H9 (cell line): ENCODE data around the gene GCLM. TPM values are rescaled to one million over a fixed set of nuclear protein-coding genes. Genes with fewer than 3 reads are reported as not detected.

Experiments used
- DNase-seq: peaks from one replicate; pipeline ENCODE4 v3.0.0-alpha.2; 2017
- H2AFZ ChIP-seq: one replicate; pipeline ENCODE4 v1.6.1; 2013; ENCODE audit warnings: mild to moderate bottlenecking, low read length, control low read depth, moderate library complexity
- H2AK5ac ChIP-seq: 2 replicates; pipeline ENCODE4 v1.6.1; 2013; ENCODE audit warnings: low read length, control low read depth, mixed read lengths; ENCODE audit not compliant: insufficient read length
- H2BK120ac ChIP-seq: one replicate; pipeline ENCODE4 v1.6.1; 2013; ENCODE audit warnings: low read depth, mild to moderate bottlenecking, low read length, control low read depth, inconsistent platforms; ENCODE audit not compliant: poor library complexity, severe bottlenecking
- H2BK12ac ChIP-seq: 2 replicates; pipeline ENCODE4 v1.6.1; 2013; ENCODE audit warnings: low read length, control low read depth, mixed read lengths, low read depth; ENCODE audit not compliant: insufficient read length
- H2BK15ac ChIP-seq: 2 replicates; pipeline ENCODE4 v1.6.1; 2013; ENCODE audit warnings: low read depth, low read length, control low read depth
- H2BK20ac ChIP-seq: one replicate; pipeline ENCODE4 v1.6.1; 2013; ENCODE audit warnings: low read depth, mild to moderate bottlenecking, low read length, control low read depth, inconsistent platforms; ENCODE audit not compliant: poor library complexity, severe bottlenecking
- H2BK5ac ChIP-seq: 2 replicates; pipeline ENCODE4 v1.6.1; 2013; ENCODE audit warnings: low read length, control low read depth, mixed read lengths; ENCODE audit not compliant: insufficient read length
- H3K14ac ChIP-seq: 2 replicates; pipeline ENCODE4 v1.6.1; 2013; ENCODE audit warnings: low read length, control low read depth; ENCODE audit not compliant: insufficient read depth
- H3K18ac ChIP-seq: 2 replicates; pipeline ENCODE4 v1.6.1; 2013; ENCODE audit warnings: low read depth, mild to moderate bottlenecking, mixed read lengths, low read length, control low read depth; ENCODE audit not compliant: insufficient read length
- H3K23ac ChIP-seq: 2 replicates; pipeline ENCODE4 v1.6.1; 2013; ENCODE audit warnings: low read length, control low read depth, mixed read lengths, low read depth; ENCODE audit not compliant: insufficient read length
- H3K23me2 ChIP-seq: 2 replicates; pipeline ENCODE4 v1.6.1; 2013; ENCODE audit warnings: low read depth, mild to moderate bottlenecking, mixed read lengths, low read length, control low read depth; ENCODE audit not compliant: insufficient read length, poor library complexity, severe bottlenecking
- H3K27ac ChIP-seq: 2 replicates; pipeline ENCODE4 v1.5.1; 2013; ENCODE audit warnings: low read length, control low read depth, mixed read lengths, low read depth; ENCODE audit not compliant: insufficient read length
- H3K27me3 ChIP-seq: 2 replicates; pipeline ENCODE4 v1.6.1; 2013; ENCODE audit warnings: low read length, control low read depth, inconsistent platforms; ENCODE audit not compliant: insufficient read depth
- H3K4ac ChIP-seq: 2 replicates; pipeline ENCODE4 v1.6.1; 2013; ENCODE audit warnings: low read depth, mild to moderate bottlenecking, control low read depth, inconsistent platforms, low read length, moderate library complexity
- H3K4me1 ChIP-seq: 2 replicates; pipeline ENCODE4 v1.6.1; 2013; ENCODE audit warnings: low read length, control low read depth, inconsistent platforms; ENCODE audit not compliant: insufficient read depth
- H3K4me2 ChIP-seq: 2 replicates; pipeline ENCODE4 v1.6.1; 2013; ENCODE audit warnings: low read length, control low read depth, mixed read lengths; ENCODE audit not compliant: insufficient read length, insufficient read depth
- H3K56ac ChIP-seq: 2 replicates; pipeline ENCODE4 v1.6.1; 2013; ENCODE audit warnings: low read depth, mild to moderate bottlenecking, mixed read lengths, low read length, control low read depth; ENCODE audit not compliant: insufficient read length
- H3K79me1 ChIP-seq: 2 replicates; pipeline ENCODE4 v1.6.1; 2013; ENCODE audit warnings: low read depth, mild to moderate bottlenecking, moderate library complexity, low read length, control low read depth, inconsistent platforms; ENCODE audit not compliant: insufficient read depth, poor library complexity, severe bottlenecking
- H3K79me2 ChIP-seq: 2 replicates; pipeline ENCODE4 v1.6.1; 2013; ENCODE audit warnings: low read length, control low read depth, inconsistent platforms; ENCODE audit not compliant: insufficient read depth
- H3K9ac ChIP-seq: 2 replicates; pipeline ENCODE4 v1.6.1; 2013; ENCODE audit warnings: low read length, control low read depth, mixed read lengths; ENCODE audit not compliant: insufficient read length; ENCODE audit errors: extremely low read depth
- H3K9me3 ChIP-seq: one replicate; pipeline ENCODE4 v1.6.1; 2013; ENCODE audit warnings: low read depth, low read length, inconsistent platforms; ENCODE audit not compliant: control insufficient read depth
- H3T11ph ChIP-seq: one replicate; pipeline ENCODE4 v1.6.1; 2013; ENCODE audit warnings: mild to moderate bottlenecking, low read length, control low read depth, inconsistent platforms
- H4K20me1 ChIP-seq: one replicate; pipeline ENCODE4 v1.6.1; 2013; ENCODE audit not compliant: control insufficient read depth, insufficient read length, insufficient read depth
- H4K5ac ChIP-seq: 2 replicates; pipeline ENCODE4 v1.6.1; 2013; ENCODE audit warnings: low read depth, mild to moderate bottlenecking, mixed read lengths, low read length, control low read depth; ENCODE audit not compliant: insufficient read length
- H4K8ac ChIP-seq: replicated peaks from 2 replicates; pipeline ENCODE4 v1.6.1; 2013; ENCODE audit warnings: low read length, control low read depth, mixed read lengths, low read depth; ENCODE audit not compliant: insufficient read length
- H4K91ac ChIP-seq: 2 replicates; pipeline ENCODE4 v1.6.1; 2013; ENCODE audit warnings: low read depth, mild to moderate bottlenecking, moderate library complexity, mixed read lengths, low read length, control low read depth; ENCODE audit not compliant: insufficient read length
- H3K27ac Mint-ChIP-seq, 3 experiments: 2 replicates in 2 of 3; 3 replicates in 1 of 3; pipeline ENCODE4 v1.8.0; 2020 to 2021; ENCODE audit warnings: mixed read lengths in 3 of 3, mild to moderate bottlenecking in 1 of 3, moderate library complexity in 1 of 3
- H3K27me3 Mint-ChIP-seq: 2 replicates; pipeline ENCODE4 v1.8.0; 2021; ENCODE audit warnings: low read depth, mild to moderate bottlenecking, moderate library complexity, mixed read lengths
- H3K36me3 Mint-ChIP-seq, 3 experiments: 2 replicates in 2 of 3; 3 replicates in 1 of 3; pipeline ENCODE4 v1.8.0; 2020 to 2021; ENCODE audit warnings: low read depth in 3 of 3, mixed read lengths in 3 of 3; ENCODE audit not compliant: insufficient read depth in 1 of 3
- H3K4me1 Mint-ChIP-seq, 2 experiments: 2 replicates each; pipeline ENCODE4 v1.8.0; 2020; ENCODE audit warnings: mixed read lengths in 2 of 2
- H3K4me3 Mint-ChIP-seq, 2 experiments: 2 replicates in 1 of 2; 3 replicates in 1 of 2; pipeline ENCODE4 v1.8.0; 2020 to 2021; ENCODE audit warnings: mild to moderate bottlenecking in 2 of 2, mixed read lengths in 2 of 2, moderate library complexity in 1 of 2
- H3K9me3 Mint-ChIP-seq, 2 experiments: 2 replicates in 1 of 2; 3 replicates in 1 of 2; pipeline ENCODE4 v1.8.0; 2020; ENCODE audit warnings: mild to moderate bottlenecking in 2 of 2, mixed read lengths in 2 of 2, moderate library complexity in 1 of 2
- WGBS: extraction: QIAGEN DNeasy Blood & Tissue Kit; methylation state at CpG from one replicate; pipeline ENCODE4 v1.1.7; 2013; ENCODE audit warnings: missing lambda C conversion rate, low lambda C conversion rate, mixed read lengths; ENCODE audit not compliant: insufficient read length; ENCODE audit errors: extremely low coverage; 5-methylcytosine and 5-hydroxymethylcytosine counted together
- total RNA-seq: library from RNA; stranded (reverse); gene quantifications from 2 replicates; pipeline ENCODE4 v1.2.1, GENCODE V29; 2021
- TF ChIP-seq, protein P1 (sequence below): fragments of 200-600 bp; sonication (generic); conservative IDR thresholded peaks from 3 replicates; pipeline ENCODE4 v1.8.0; 2021; ENCODE audit warnings: antibody characterized with exemption, mild to moderate bottlenecking

GCLM gene
- total RNA-seq, 1 experiment from 2014 or later: 14.9 TPM

DNA sequence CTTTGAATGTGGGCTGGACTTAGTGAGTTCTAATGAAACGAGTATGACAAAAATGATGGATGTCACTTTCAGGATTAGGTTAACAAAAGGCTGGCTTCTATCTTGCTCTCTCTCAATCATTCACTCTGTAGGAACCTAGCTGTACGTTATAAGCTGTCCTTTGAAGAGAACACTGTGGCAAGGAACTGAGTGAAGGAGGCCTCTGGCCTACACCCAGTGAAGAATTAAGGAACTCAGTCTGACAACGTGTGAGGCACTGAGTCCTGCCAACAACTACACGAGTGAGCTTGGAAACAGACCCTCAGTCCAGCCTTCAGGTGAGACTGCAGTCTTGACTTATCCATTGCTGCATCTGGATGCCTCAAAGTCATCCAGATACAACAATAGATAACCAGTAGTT is 27.0 kb downstream of the GCLM start:
- H3K9ac ChIP-seq: peak overlapping the region; percentile 23
- no peak overlapping the region for H2AFZ ChIP-seq
- no peaks in the 10 kb centered on the region for H3K27me3 ChIP-seq
- H2BK15ac ChIP-seq: no peak overlapping the region; the same call in 1 of the 2 replicates
- H3K23ac ChIP-seq: no peak overlapping the region
- H2BK12ac ChIP-seq: no peak overlapping the region
- no peaks in the 10 kb centered on the region for H3K9me3 Mint-ChIP-seq
- H3K4me3 Mint-ChIP-seq: no peak overlapping the region
- H2BK5ac ChIP-seq: no peak overlapping the region
- H3K27me3 Mint-ChIP-seq: no peaks in the 10 kb centered on the region
- no peak overlapping the region for H3K4me2 ChIP-seq
- no peak overlapping the region for H2BK120ac ChIP-seq
- H3K27ac Mint-ChIP-seq: no peak overlapping the region
- H4K8ac ChIP-seq: no peak overlapping the region
- no peak overlapping the region for H3K56ac ChIP-seq
- H3K27ac ChIP-seq: no peak overlapping the region
- peaks cover 7% of the 10 kb centered on the region for H3K79me1 ChIP-seq
- H2BK20ac ChIP-seq: no peak overlapping the region
- no peak overlapping the region for H4K91ac ChIP-seq
- peak overlapping the region; percentile 93 for H2AK5ac ChIP-seq
- H3K23me2 ChIP-seq: peaks cover 13% of the 10 kb centered on the region
- H3K4ac ChIP-seq: no peak overlapping the region
- H3K18ac ChIP-seq: no peak overlapping the region
- H3K4me1 ChIP-seq: no peaks in the 10 kb centered on the region
- H3K79me2 ChIP-seq: peaks cover 14% of the 10 kb centered on the region; the same call in 1 of the 2 replicates
- H4K20me1 ChIP-seq: no peaks in the 10 kb centered on the region
- peaks cover 7 to 8% (median 7%) of the 10 kb centered on the region in 3 experiments; a peak in 6 of 7 replicates for H3K36me3 Mint-ChIP-seq
- no peak for DNase-seq
- H3K14ac ChIP-seq: no peak overlapping the region
- TF ChIP-seq, protein P1, sequence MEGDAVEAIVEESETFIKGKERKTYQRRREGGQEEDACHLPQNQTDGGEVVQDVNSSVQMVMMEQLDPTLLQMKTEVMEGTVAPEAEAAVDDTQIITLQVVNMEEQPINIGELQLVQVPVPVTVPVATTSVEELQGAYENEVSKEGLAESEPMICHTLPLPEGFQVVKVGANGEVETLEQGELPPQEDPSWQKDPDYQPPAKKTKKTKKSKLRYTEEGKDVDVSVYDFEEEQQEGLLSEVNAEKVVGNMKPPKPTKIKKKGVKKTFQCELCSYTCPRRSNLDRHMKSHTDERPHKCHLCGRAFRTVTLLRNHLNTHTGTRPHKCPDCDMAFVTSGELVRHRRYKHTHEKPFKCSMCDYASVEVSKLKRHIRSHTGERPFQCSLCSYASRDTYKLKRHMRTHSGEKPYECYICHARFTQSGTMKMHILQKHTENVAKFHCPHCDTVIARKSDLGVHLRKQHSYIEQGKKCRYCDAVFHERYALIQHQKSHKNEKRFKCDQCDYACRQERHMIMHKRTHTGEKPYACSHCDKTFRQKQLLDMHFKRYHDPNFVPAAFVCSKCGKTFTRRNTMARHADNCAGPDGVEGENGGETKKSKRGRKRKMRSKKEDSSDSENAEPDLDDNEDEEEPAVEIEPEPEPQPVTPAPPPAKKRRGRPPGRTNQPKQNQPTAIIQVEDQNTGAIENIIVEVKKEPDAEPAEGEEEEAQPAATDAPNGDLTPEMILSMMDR: no peak
- no CpG with 5 or more reads among the region's 4 CpGs for WGBS
- H3T11ph ChIP-seq: no peak overlapping the region
- peaks cover 7 to 9% of the 10 kb centered on the region in 2 experiments for H3K4me1 Mint-ChIP-seq
- H3K9me3 ChIP-seq: no peaks in the 10 kb centered on the region
- no peak overlapping the region for H4K5ac ChIP-seq
